ENCODE results near the gene CLEC14A. TPM values are rescaled to one million over a fixed set of nuclear protein-coding genes. Genes with fewer than 3 reads are reported as not detected.

The CLEC14A gene
- total RNA-seq, 2 experiments from 2014 or later, result not detected

DNA sequence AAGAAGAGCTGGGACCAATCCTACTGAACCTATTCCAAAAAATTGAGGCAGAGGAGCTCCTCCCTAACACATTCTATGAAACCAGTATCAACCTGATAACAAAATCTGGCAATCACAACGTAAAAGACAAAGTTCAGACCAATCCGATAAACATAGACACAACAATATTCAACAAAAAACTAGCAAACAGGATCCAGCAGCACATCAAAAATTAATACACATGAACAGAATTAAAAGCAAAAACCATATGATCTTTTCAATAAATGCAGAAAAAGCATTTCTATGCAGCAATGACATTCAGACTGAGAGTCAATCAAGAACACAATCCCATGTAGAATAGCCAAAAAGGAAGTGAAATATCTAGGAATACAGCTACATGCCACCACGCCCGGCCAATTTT is 7.0 kb upstream of the CLEC14A start:
- ChIA-PET POLR2A (no interaction called here), CTCF (interaction anchor here (0.6 kb wide), 1 partner anchor 318 kb away, joined by 3 read pairs; no protein-coding TSS in a partner anchor)
- Mint-ChIP-seq H3K4me3 (no peak overlapping the region), H3K36me3 (ENCODE audit: low read depth) (no peaks in the 10 kb centered on the region), H3K9me3 (peaks cover 2% of the 10 kb centered on the region), H3K27me3 (peaks cover 7% of the 10 kb centered on the region), H3K4me1 (no peaks in the 10 kb centered on the region), H3K27ac (no peak overlapping the region)
- no peak for DNase-seq

DNA sequence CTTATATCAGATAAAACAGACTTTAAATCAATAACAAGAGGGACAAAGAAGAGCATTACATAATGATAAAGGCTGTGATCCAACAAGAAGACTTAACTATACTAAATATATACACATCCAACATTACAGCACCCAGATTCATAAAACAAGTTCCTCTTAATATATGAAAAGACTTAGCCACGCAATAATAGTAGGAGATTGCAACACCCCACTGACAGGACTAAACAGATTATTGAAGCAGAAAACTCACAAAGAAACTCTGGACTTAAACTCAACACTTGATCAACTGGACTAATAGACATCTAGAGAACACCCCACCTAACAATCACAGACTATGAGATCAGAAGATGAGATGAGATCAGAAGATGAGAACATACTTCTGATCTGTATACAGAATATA is 5.7 kb upstream of the CLEC14A start:
- ChIA-PET CTCF (no interaction called here), POLR2A (no interaction called here)
- peaks cover under 1% of the 10 kb centered on the region for H3K4me1 Mint-ChIP-seq

DNA sequence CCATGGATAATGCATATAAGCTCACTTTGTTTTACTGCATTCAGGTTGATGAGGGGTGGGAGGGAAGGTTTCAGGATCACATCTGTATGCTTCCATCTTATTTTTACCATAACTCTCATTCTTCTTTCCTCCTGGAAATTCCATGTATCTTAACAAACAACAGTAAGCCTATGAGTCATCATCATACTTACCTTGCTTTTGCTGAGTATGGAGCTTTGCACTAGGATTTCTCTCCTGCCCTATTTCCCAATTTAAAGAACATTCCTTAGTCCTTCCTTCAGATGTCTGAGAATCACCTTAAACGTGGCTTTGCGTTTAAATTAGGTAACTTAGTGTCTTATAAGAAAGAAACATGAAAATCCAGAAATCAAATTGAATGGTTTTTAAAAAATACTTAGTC is 1.6 kb upstream of the CLEC14A start:
- Mint-ChIP-seq H3K4me3 (no peak overlapping the region), H3K36me3 (ENCODE audit: low read depth) (no peaks in the 10 kb centered on the region), H3K4me1 (peaks cover 9% of the 10 kb centered on the region), H3K27me3 (peaks cover 45% of the 10 kb centered on the region), H3K9me3 (peaks cover 2% of the 10 kb centered on the region), H3K27ac (no peak overlapping the region)
- ChIA-PET POLR2A (no interaction called here), CTCF (no interaction called here)
- no peak for DNase-seq

More for the DNA sequence above, 5.7 kb upstream of the CLEC14A start:
- H3K4me3 Mint-ChIP-seq, result no peak overlapping the region
- no peaks in the 10 kb centered on the region for H3K36me3 Mint-ChIP-seq (ENCODE audit: low read depth)
- DNase-seq, result no peak
- H3K27me3 Mint-ChIP-seq, result peaks cover 18% of the 10 kb centered on the region
- no peak overlapping the region for H3K27ac Mint-ChIP-seq
- H3K9me3 Mint-ChIP-seq, result peaks cover 2% of the 10 kb centered on the region

DNA sequence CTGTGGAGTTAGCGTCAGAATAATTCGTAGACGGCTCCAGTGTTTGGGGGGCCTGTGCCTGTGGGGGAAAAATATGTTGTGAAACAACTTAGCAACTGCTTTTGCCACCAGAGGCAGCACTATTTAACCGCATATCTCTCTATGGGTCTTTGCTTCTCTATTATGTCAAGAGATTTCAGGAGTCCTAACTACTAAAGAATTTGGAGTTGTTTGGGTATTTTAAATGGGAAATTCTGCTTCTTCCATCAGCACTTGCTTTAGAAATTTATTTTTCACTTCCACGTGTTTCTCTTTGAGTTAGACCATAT is 594 bp upstream of the CLEC14A start:
- ChIA-PET CTCF (interaction anchor here (1.0 kb wide), 1 partner anchor 52 kb away, joined by 3 read pairs; no protein-coding TSS in a partner anchor), POLR2A (no interaction called here)
- Mint-ChIP-seq H3K9me3 (peaks cover 2% of the 10 kb centered on the region), H3K36me3 (ENCODE audit: low read depth) (no peaks in the 10 kb centered on the region), H3K27ac (no peak overlapping the region), H3K4me1 (peaks cover 9% of the 10 kb centered on the region), H3K4me3 (no peak overlapping the region), H3K27me3 (peaks cover 49% of the 10 kb centered on the region)
- no peak for DNase-seq

DNA sequence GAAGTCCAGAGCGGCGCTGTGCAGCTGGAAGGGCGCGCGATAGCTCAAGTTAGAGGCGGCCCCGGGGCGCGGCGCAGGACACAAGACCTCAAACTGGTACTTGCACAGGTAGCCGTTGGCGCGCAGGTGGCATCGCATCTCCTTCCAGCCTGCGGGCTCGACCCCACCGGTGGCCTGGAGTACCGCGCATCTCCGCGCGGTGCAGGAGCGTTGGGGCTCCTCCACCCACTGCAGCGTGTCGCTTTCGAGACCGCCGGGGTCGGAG is 553 bp downstream of the CLEC14A start:
- POLR2A ChIA-PET, result no interaction called here
- CTCF ChIA-PET, result no interaction called here
- no peak overlapping the region for H3K4me3 Mint-ChIP-seq
- peaks cover 9% of the 10 kb centered on the region for H3K4me1 Mint-ChIP-seq
- H3K27me3 Mint-ChIP-seq, result peaks cover 47% of the 10 kb centered on the region
- no peak overlapping the region for H3K27ac Mint-ChIP-seq
- H3K9me3 Mint-ChIP-seq, result no peaks in the 10 kb centered on the region
- DNase-seq, result no peak
- no peaks in the 10 kb centered on the region for H3K36me3 Mint-ChIP-seq (ENCODE audit: low read depth)

DNA sequence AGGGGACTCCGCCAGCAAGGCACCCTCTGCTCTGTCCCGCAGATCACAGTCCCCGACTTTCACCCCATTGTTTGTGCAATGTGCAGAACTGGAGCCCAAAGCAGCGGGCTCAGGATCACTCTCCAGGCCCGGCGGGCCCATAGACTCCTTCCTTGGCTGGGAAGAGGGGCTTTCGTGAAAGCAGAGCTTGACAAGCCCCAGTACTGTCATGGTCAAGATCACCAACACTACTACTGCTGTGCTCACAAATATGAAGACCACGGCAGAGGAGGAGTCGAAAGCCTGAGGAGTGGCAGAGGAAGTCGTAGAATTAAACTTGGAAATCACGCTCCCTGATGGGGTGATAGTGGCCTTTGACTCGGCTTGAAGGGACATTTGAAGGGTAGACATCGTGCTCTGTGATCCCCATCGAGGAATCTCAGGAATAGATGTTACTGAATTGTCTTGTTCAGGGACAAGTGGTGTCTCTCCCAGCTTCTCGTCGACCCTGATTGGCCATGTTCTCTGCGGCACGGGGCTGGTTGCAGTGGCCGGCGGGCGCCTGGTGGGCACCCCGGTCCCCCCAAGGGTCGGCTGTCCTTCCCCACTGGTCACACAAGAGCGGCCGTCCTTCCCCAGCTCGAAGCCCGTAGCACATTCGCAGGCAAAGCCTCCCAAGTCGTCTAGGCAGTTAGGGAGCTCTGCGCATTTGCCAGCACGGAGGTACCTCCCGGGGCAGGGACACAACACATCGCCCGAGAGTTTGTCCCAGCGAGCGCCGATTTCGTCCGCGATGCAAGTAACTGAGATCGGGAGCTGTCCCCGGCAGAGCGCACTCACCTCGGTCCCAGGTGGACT is 1.1 kb downstream of the CLEC14A start:
- no peak overlapping the region for H3K4me3 Mint-ChIP-seq
- H3K4me1 Mint-ChIP-seq, result peaks cover 9% of the 10 kb centered on the region
- DNase-seq, result no peak
- no peak overlapping the region for H3K27ac Mint-ChIP-seq
- H3K27me3 Mint-ChIP-seq, result peaks cover 47% of the 10 kb centered on the region
- no peaks in the 10 kb centered on the region for H3K9me3 Mint-ChIP-seq
- ChIA-PET CTCF (no interaction called here), POLR2A (no interaction called here)
- no peaks in the 10 kb centered on the region for H3K36me3 Mint-ChIP-seq (ENCODE audit: low read depth)

DNA sequence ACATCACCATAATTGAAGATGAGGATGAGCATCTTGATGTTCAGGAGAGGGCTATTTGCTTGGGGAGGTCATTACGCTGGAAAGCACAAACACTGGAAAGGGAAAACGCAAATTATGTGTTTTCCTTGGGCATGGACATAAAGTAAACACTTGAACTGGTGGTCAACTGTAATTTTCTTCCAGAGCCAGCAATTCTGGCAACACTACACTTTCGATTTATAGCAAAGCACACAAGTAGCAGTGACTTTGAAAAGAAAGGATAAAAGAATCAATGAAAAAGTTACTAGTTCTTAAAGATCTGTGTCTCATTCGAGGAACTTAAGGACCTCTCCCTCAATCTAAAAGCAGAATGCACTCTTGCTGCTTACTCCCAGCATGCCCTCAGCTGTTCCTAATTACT is 2.2 kb downstream of the CLEC14A start:
- Mint-ChIP-seq H3K36me3 (ENCODE audit: low read depth) (no peaks in the 10 kb centered on the region), H3K4me3 (no peak overlapping the region), H3K9me3 (no peaks in the 10 kb centered on the region), H3K27me3 (peaks cover 46% of the 10 kb centered on the region), H3K4me1 (peaks cover 9% of the 10 kb centered on the region), H3K27ac (no peak overlapping the region)
- CTCF ChIA-PET, result no interaction called here
- POLR2A ChIA-PET, result no interaction called here
- DNase-seq, result no peak

DNA sequence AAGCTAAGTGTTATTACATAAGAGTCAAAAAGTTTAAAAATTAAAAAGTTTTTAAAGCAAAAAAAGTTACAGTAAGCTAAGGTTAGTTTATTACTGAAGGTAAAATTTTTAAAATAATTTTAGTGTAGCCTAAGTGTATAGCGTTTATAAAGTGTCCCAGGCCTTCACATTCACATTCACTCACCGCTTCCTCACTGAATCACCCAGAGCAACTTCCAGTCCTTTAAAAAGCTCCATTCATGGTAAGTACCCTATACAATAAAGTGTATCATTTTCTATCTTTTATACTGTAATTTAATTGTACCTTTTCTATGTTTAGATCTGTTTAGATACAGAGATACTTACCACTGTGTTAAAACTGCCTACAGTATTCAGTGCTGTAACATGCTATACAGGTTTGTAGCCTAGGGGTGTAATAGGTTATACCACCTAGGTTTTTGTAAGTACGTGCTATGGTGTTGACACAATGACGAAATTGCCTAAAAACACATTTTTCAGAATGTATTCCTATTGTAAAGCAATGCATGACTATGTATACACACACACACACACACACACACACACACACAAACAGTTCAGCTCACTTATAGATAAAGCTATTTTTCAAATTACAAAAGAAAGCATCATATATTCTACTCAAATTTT is 3.7 kb downstream of the CLEC14A start:
- Mint-ChIP-seq H3K4me1 (peaks cover 9% of the 10 kb centered on the region), H3K27me3 (peaks cover 39% of the 10 kb centered on the region), H3K27ac (no peak overlapping the region), H3K9me3 (no peaks in the 10 kb centered on the region), H3K4me3 (no peak overlapping the region), H3K36me3 (ENCODE audit: low read depth) (no peaks in the 10 kb centered on the region)
- CTCF ChIA-PET, result no interaction called here
- POLR2A ChIA-PET, result no interaction called here
- DNase-seq, result no peak

DNA sequence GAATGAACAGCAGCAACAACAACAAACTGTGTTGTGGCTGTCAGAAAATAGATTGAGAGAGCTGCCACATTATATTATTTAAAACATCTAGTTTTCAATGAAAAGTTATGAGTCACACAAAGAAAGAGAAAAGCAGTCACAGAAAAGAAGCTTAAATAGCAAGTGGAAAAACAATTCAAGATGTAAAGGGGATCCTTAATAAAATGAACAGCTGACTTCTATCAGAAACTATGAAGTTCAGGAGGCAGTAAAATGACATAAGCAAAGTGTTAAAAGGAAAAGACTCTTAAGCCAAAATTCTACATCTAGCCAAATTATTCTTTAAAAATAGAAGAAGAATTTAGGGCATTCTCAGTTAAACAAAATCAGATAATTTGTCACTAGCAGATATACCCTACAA is 5.6 kb downstream of the CLEC14A start:
- H3K36me3 Mint-ChIP-seq (ENCODE audit: low read depth), result no peaks in the 10 kb centered on the region
- no peak overlapping the region for H3K27ac Mint-ChIP-seq
- DNase-seq, result no peak
- H3K4me3 Mint-ChIP-seq, result no peak overlapping the region
- POLR2A ChIA-PET, result no interaction called here
- H3K27me3 Mint-ChIP-seq, result peaks cover 30% of the 10 kb centered on the region
- CTCF ChIA-PET, result no interaction called here
- peaks cover 2% of the 10 kb centered on the region for H3K4me1 Mint-ChIP-seq
- no peaks in the 10 kb centered on the region for H3K9me3 Mint-ChIP-seq

DNA sequence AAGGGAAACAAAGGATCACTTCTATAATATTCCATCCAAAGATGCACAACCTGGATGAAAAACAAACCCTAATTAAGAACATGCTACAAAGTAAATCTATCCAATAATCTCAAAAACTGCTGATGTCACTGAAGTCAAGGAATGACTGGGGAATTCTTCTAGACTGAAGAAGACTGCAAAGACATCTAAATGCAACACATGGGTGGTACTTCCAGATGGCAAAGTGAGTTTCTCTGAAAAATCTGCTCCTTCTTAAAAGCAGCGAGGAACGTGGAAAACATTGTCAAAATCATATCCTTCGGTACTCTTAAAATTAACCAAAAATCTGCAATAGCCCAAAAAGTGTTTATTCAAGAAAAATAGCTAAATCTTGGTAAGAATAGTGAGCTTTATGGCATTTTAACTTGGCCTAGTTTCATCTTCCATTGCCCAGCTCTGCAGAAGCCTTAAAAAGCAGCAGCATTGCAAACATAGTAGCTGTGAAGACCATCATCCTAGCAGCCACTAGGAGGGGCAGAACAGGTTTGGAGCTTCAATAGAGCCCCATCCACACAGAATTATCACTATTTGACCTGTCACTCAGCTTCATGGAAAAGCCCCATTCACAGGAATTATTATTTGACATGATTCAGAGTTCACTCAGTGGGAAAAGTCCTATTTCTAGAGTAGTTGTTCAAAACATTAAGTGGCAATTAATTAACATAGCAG is 7.4 kb downstream of the CLEC14A start:
- ChIA-PET POLR2A (no interaction called here), CTCF (no interaction called here)
- Mint-ChIP-seq H3K9me3 (no peaks in the 10 kb centered on the region), H3K27ac (no peak overlapping the region), H3K36me3 (ENCODE audit: low read depth) (no peaks in the 10 kb centered on the region), H3K27me3 (peaks cover 15% of the 10 kb centered on the region), H3K4me1 (no peaks in the 10 kb centered on the region), H3K4me3 (no peak overlapping the region)
- DNase-seq, result no peak

DNA sequence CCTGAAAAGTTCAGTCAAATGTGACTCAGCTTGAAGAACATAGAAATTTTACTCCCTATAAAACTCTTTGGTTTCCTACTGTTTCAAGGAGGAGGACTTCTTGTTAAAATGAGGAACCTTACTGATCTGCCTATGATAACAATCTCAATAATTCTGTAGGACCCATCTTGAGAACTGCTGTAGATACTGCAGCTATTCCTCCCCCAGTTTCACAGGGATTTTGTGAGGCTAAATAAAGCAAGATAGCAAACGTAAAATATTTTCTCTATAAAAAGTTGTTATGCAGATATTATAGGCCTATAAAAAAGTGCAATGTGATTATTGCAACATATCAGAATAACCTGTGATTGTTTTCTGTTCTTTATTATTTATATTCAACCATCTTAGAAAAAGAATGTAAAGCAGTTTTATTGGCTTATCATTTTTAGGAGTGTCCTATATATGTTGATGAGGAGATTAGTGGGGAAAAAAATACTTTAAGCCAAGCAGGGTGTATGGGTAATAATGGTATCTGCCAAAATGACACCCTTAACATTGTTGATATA is 12.1 kb downstream of the CLEC14A start:
- H3K4me1 Mint-ChIP-seq, result no peaks in the 10 kb centered on the region
- no peak for DNase-seq
- ChIA-PET POLR2A (no interaction called here), CTCF (no interaction called here)
- no peak overlapping the region for H3K27ac Mint-ChIP-seq
- no peaks in the 10 kb centered on the region for H3K36me3 Mint-ChIP-seq (ENCODE audit: low read depth)
- H3K27me3 Mint-ChIP-seq, result peaks cover 3% of the 10 kb centered on the region
- H3K9me3 Mint-ChIP-seq, result no peaks in the 10 kb centered on the region
- H3K4me3 Mint-ChIP-seq, result no peak overlapping the region

DNA sequence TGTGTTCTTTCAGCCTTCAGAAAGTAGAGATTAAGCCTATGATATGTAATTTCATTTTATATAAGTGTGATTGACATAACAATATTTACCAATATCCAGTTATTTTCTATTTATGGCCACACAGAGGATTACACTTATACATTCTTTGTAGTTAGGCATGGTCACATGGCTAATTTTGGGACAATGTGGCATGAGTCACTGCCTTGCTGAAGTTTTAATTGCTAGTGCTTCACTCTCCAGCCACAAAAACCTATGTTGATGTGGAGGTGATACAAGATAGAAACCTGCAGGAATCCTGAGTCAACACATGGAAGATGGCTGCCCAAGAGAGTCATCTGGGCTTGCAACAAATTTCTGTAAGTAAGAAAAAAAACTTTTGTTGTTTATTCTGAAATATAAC is 17.0 kb downstream of the CLEC14A start:
- Mint-ChIP-seq H3K27me3 (no peaks in the 10 kb centered on the region), H3K9me3 (no peaks in the 10 kb centered on the region), H3K4me1 (no peaks in the 10 kb centered on the region), H3K4me3 (no peak overlapping the region), H3K27ac (no peak overlapping the region), H3K36me3 (ENCODE audit: low read depth) (no peaks in the 10 kb centered on the region)
- POLR2A ChIA-PET, result no interaction called here
- DNase-seq, result no peak
- CTCF ChIA-PET, result no interaction called here

DNA sequence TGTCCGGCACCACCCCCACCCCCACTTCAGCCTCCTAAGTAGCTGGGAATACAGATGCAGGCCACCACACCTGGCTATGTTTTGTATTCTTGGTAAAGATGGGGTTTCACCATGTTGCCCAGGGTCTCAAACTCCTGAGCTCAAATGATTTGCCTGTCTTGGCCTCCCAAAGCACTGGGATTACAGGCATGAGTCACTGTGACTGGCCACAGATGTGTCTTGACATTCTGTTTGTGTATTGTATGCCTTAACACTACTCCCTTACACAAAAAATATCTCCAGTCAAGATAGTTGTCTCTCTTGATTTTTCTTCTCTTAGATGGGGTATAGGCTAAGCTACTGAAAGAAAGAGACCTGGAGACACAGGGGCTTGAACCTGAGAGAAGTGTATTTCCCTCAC is 17.6 kb downstream of the CLEC14A start:
- no peaks in the 10 kb centered on the region for H3K9me3 Mint-ChIP-seq
- H3K27me3 Mint-ChIP-seq, result no peaks in the 10 kb centered on the region
- no peaks in the 10 kb centered on the region for H3K4me1 Mint-ChIP-seq
- no peak for DNase-seq
- no peak overlapping the region for H3K4me3 Mint-ChIP-seq
- CTCF ChIA-PET, result no interaction called here
- H3K27ac Mint-ChIP-seq, result no peak overlapping the region
- POLR2A ChIA-PET, result no interaction called here
- no peaks in the 10 kb centered on the region for H3K36me3 Mint-ChIP-seq (ENCODE audit: low read depth)
